Right lobe of liver (tissue), 6 donors: ENCODE data around the gene SPTY2D1. TPM values are rescaled to one million over a fixed set of nuclear protein-coding genes. Genes with fewer than 3 reads are reported as not detected.

Experiments
- ATAC-seq, 4 donors: fragments of 200-7000 bp; cut with Tn5 transposase; one replicate each; pipeline ENCODE4 v1.9.1; 2020; ENCODE audit warnings: mild to moderate bottlenecking in 4 of 4, moderate library complexity in 4 of 4
- DNase-seq, 3 donors: peaks; one replicate each; pipeline ENCODE4 v3.0.0-alpha.2; 2020
- H3K27ac ChIP-seq, 3 donors: fragments of 200-600 bp; one replicate each; pipeline ENCODE4 v1.8.0; 2022
- H3K27me3 ChIP-seq, 2 donors: fragments of 200-600 bp; one replicate each; pipeline ENCODE4 v1.8.0; 2022
- H3K36me3 ChIP-seq, 4 donors: fragments of 200-600 bp; sonication (generic) in 1 of 4; one replicate each; pipeline versions ENCODE4 v1.5.1 to v1.8.0; 2017 to 2022; ENCODE audit warnings: control low read depth in 1 of 4
- H3K4me1 ChIP-seq, 4 donors: fragments of 200-600 bp; sonication (generic) in 1 of 4; one replicate each; pipeline versions ENCODE4 v1.5.1 to v1.8.0; 2017 to 2022; ENCODE audit warnings: control low read depth in 1 of 4
- H3K4me3 ChIP-seq, 3 donors: fragments of 200-600 bp; one replicate each; pipeline ENCODE4 v1.8.0; 2022
- H3K9me3 ChIP-seq, 4 donors: fragments of 200-600 bp; sonication (generic) in 1 of 4; one replicate each; pipeline versions ENCODE4 v1.5.1 to v1.8.0; 2017 to 2022; ENCODE audit warnings: control low read depth in 1 of 4
- POLR2A ChIP-seq: fragments of 450-650 bp; IDR thresholded peaks from one replicate; pipeline ENCODE4 v1.6.1; 2017; ENCODE audit warnings: antibody characterized with exemption, mild to moderate bottlenecking
- WGBS: methylation state at CpG from one replicate; pipeline ENCODE4 v1.1.6; 2018; ENCODE audit warnings: low coverage, low lambda C conversion rate; ENCODE audit not compliant: insufficient coverage; ENCODE audit errors: missing lambda C conversion rate; 5-methylcytosine and 5-hydroxymethylcytosine counted together
- intact Hi-C, 2 donors: fragments of 100-400 bp; cut with DNase I; formaldehyde crosslinking; loops; one replicate each; pipeline versions ENCODE4 v1.11.2 to v1.14.1; 2022
- total RNA-seq, 6 experiments: library from RNA; depleted of rRNA in 2 of 6; stranded (reverse); fragments of >200 nt in 2 of 6; fragmentation: NEBNext Ultra II Directional in 3 of 6; extraction: Animal tissue kit (Norgen Biotek cat#: 25700) in 3 of 6; gene quantifications; one replicate each; pipeline versions ENCODE4 v1.1.0 to v1.2.4, GENCODE V29; 2016 to 2023
- TF ChIP-seq, protein P1 (sequence below), 4 donors: fragments of 200-600 bp in 3 of 4; fragments of 450-650 bp in 1 of 4; IDR thresholded peaks; one replicate each; pipeline versions ENCODE4 v1.5.1 to v1.8.0; 2016 to 2022; ENCODE audit warnings: antibody characterized with exemption in 4 of 4, mild to moderate bottlenecking in 2 of 4
- donor health status: DM: no; HTN: yes; CAD: no.
- donor health status: DM: no; HTN: no; CAD: no.
- donor health status: DM: no; HTN: no; CAD: no.
- donor health status: DM: no; HTN: yes; CAD: no.
- donor health status: DM: no; HTN: yes; CAD: no.

Gene SPTY2D1
- total RNA-seq, 6 experiments from 2014 or later = 6.3 to 14.7 (median 8.4) TPM

DNA sequence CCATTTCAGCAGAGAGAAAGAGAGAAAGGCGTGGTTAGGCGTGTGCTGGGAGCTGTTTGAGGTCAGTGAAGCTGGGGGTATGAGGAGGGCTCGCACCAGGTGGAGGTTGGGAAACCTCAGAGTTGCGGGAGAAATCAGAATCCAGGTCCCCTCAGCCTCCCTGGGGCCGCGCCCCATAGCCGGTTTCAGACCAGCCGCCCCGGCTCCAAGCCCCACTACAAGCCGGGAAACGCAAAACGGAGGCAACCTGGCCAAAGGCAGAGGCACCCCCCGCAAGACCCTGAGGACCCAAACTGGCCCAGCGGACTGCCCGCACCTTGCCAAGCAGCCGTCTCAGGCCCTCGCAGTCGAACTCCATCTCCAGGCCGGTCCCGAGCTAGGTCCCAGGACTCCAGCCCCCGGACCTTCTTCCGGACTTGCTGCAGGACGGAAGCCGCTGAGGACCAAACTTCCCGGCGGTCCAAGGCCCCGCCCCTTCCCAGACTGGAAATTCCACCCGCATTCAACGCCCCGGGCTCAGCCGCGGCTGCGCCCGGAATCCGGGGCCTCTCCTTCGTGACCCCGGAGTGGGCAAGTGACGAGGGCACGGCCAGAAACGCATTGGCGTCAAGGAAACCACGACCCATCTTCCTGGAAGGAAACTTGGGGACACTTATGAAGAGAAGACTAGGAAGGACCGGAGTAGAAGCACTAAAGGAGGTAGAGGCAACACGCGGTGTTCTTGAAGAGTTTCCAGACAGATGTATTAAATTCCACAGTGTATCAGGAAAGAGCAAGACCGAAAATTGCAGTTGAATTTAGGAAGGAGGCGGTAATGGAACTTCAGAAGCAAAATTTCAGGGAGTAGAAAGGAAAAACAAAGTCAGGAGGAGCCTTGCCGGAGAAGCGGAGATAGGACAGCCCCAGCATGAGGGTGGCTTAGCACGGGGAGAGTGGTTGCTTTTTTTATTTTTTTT, 45.6 kb downstream of the SPTY2D1 start, which contains the start of gene UEVLD:
Gene UEVLD (minus strand): TSS at position 438 of the 956 bp plus-strand sequence. CDS start 80 bp downstream, at position 358.
- DNase-seq (peak; percentile 89 to 92 (median 90)), ATAC-seq (peak; percentile 98 to 99 (median 99))
- no peaks in the 10 kb centered on the region for H3K9me3 ChIP-seq
- TF ChIP-seq, protein P1, sequence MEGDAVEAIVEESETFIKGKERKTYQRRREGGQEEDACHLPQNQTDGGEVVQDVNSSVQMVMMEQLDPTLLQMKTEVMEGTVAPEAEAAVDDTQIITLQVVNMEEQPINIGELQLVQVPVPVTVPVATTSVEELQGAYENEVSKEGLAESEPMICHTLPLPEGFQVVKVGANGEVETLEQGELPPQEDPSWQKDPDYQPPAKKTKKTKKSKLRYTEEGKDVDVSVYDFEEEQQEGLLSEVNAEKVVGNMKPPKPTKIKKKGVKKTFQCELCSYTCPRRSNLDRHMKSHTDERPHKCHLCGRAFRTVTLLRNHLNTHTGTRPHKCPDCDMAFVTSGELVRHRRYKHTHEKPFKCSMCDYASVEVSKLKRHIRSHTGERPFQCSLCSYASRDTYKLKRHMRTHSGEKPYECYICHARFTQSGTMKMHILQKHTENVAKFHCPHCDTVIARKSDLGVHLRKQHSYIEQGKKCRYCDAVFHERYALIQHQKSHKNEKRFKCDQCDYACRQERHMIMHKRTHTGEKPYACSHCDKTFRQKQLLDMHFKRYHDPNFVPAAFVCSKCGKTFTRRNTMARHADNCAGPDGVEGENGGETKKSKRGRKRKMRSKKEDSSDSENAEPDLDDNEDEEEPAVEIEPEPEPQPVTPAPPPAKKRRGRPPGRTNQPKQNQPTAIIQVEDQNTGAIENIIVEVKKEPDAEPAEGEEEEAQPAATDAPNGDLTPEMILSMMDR (IDR thresholded peaks at IDR 0.05) = no peak
- peak; percentile 74 for TF ChIP-seq POLR2A
- no peaks in the 10 kb centered on the region for H3K36me3 ChIP-seq
- no peaks in the 10 kb centered on the region for H3K27me3 ChIP-seq
- under 1% methylated on average over 43 of the region's 50 CpGs for WGBS
- H3K4me1 ChIP-seq = peaks cover 0 to 23% (median 6%) of the 10 kb centered on the region in 4 donors
- peak within 1 kb of the TSS; percentile 43 to 74 (median 71) for H3K27ac ChIP-seq
- intact Hi-C loops = no loop called here
- H3K4me3 ChIP-seq = peak within 1 kb of the TSS; percentile 92 to 97 (median 96)

DNA sequence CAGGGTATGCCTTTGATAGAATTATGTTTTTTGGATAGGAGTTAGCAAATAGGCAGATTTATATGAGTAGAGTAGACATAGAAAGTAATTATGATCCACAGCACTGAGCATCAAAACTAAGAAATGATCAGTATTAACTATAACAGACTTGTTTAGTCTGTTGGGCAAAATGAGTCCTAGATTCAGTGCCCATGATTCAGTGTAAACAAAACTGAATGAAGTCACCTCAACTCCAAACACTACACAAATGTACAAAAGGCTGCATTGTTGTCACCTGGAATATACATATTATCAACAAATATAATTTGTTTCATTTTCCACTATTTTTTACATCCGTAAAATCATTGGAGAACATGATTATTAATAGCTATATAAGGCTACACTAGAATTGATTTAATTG, 52.3 kb downstream of the SPTY2D1 start:
- ATAC-seq = peak in 1 of 4 donors; percentile 63
- intact Hi-C loops = no loop called here
- WGBS = 86% methylated on average over 1 of the region's 1 CpG

DNA sequence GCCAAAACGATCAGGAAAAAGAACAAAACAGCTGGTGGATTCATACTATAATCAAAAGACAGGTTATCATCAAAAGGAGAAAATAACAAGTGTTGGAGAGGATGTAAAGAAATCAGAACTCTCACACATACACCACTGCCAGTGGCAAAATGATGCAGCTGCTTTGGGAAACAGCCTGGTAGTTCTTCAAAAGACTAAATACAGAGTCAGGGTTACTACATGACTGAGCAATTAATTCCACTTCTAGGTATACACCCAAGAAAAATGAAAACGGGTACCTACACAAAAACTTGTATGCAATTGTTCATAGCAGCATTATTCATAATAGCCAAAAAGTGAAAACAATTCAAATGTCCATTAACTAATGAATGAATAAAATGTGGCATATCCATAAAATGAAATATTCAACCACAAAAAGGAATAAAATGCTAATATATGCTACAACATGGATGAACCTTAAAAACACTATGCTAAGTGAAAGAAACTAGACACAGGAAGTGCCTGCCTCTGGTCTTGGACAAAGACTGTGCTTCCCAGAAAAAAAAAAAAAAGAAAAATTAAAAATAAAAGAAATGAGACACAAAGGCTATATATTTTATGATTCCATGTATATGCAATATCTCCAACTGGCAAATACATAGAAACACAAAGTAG, 53.9 kb downstream of the SPTY2D1 start:
- H3K4me3 ChIP-seq = no peak overlapping the region
- no peaks in the 10 kb centered on the region for H3K36me3 ChIP-seq
- no peak overlapping the region for H3K27ac ChIP-seq
- ATAC-seq (no peak), DNase-seq (no peak)
- no peak for TF ChIP-seq POLR2A
- TF ChIP-seq, protein P1 (IDR thresholded peaks at IDR 0.05) = no peak
- H3K9me3 ChIP-seq = no peaks in the 10 kb centered on the region
- H3K27me3 ChIP-seq = no peaks in the 10 kb centered on the region
- WGBS = 89% methylated on average over 2 of the region's 2 CpGs
- no peaks in the 10 kb centered on the region for H3K4me1 ChIP-seq
- intact Hi-C loops = no loop called here

More for the DNA sequence above, 52.3 kb downstream of the SPTY2D1 start:
- Histone ChIP-seq H3K4me3 (no peak overlapping the region), H3K4me1 (peaks cover 0 to 3% (median 0%) of the 10 kb centered on the region in 4 donors), H3K9me3 (no peaks in the 10 kb centered on the region), H3K27ac (no peak overlapping the region), H3K27me3 (no peaks in the 10 kb centered on the region), H3K36me3 (no peaks in the 10 kb centered on the region)
- TF ChIP-seq, protein P1 (IDR thresholded peaks at IDR 0.05) = no peak
- no peak for TF ChIP-seq POLR2A
- no peak for DNase-seq

DNA sequence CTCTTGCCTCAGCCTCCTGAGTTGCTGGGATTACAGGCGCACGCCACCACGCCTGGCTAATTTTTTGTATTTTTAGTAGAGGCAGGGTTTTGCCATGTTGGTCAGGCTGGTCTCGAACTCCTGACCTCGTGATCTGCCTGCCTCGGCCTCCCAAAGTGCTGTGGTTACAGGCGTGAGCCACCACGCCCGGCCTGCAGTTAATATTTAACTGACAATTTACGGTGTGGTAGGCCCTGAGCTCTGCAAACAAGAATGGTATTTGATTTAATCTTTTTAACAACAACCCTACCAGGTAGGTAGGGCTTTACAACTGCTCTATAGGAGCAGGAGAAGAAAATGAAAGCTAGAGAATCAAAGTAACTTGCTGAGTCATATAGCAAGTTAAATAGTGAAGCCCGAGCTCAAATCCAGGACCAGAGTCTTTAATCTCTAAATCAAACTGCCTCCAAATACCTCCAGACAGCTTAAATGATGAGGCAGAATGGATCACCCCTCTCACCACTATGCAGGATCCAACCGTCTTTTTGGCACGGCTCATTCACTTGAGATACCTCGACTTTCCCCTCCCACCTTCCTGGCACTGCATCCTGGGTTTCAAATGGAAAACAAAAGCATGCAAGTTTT, 55.1 kb downstream of the SPTY2D1 start:
- DNase-seq (no peak), ATAC-seq (no peak)
- H3K9me3 ChIP-seq = no peaks in the 10 kb centered on the region
- WGBS = 66% methylated on average over 10 of the region's 14 CpGs
- H3K4me1 ChIP-seq = no peaks in the 10 kb centered on the region
- intact Hi-C loops = no loop called here
- H3K27ac ChIP-seq = no peak overlapping the region
- H3K27me3 ChIP-seq = no peaks in the 10 kb centered on the region
- H3K36me3 ChIP-seq = no peaks in the 10 kb centered on the region
- no peak overlapping the region for H3K4me3 ChIP-seq
- no peak for TF ChIP-seq POLR2A
- TF ChIP-seq, protein P1 (IDR thresholded peaks at IDR 0.05) = no peak
